DOHH2 (cell line): ENCODE measurements around the gene ADAP2.

Source experiments
- CTCF ChIP-seq: fragments of 200-600 bp; sonication (generic); IDR thresholded peaks from one replicate; pipeline ENCODE4 v1.5.1; 2014; ENCODE audit warnings: antibody characterized with exemption, mild to moderate bottlenecking, low read depth, low read length; ENCODE audit not compliant: poor library complexity, severe bottlenecking
- EZH2phosphoT487 ChIP-seq: fragments of 200-600 bp; sonication (generic); IDR thresholded peaks from 2 replicates; pipeline ENCODE4 v1.6.1; 2017; ENCODE audit warnings: borderline replicate concordance, mild to moderate bottlenecking, antibody characterized with exemption, low read length, moderate library complexity, mixed read lengths

DNA sequence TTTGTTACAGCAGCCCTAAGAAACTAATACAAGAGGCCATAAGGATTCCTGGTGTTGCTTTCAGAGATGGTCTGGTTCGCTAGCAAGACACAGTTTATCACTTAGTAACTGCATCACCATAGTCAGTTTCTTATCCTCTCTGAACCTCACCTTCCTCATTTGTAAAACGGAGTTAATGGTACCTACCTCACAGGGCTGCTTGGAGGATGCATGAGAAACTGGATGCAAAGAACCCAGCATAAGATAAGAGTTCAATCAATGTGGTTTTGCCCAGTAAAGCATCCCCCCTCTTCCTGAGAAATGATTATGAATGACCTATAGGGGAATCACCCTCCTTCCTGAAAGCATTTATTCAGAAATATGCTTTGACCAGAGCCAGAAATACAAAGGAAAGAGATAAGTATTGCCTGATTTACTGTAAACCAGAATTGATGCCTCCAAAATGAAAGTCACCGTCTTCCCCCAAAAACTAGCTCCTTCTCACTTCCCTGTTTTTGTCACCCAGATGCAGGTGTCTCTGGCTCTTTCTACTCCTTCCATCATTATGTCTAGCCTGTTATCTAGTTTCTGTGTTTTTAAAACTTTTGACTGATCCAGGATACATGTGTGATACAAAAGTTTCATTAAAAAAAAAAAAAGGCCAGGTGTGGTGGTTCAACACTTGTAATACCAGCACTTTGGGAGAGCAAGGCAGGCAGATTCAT is 12.9 kb upstream of the ADAP2 start:
- TF ChIP-seq CTCF, result no peak
- no peak for TF ChIP-seq EZH2phosphoT487
